Occipital lobe (tissue), 2 donors: ENCODE results near the gene RNF44. TPM values are rescaled to one million over a fixed set of nuclear protein-coding genes. Genes with fewer than 3 reads are reported as not detected.

Experiments
- DNase-seq: peaks from one replicate; lab custom pipeline; 2025; lab: John Stamatoyannopoulos, UW
- total RNA-seq: library from RNA; depleted of rRNA; stranded (reverse); fragments of >200 nt; gene quantifications from one replicate; pipeline ENCODE4 v1.2.3, GENCODE V29; 2014

The RNF44 gene
- total RNA-seq, 1 donor from 2014 or later, result 8.6 TPM

DNA sequence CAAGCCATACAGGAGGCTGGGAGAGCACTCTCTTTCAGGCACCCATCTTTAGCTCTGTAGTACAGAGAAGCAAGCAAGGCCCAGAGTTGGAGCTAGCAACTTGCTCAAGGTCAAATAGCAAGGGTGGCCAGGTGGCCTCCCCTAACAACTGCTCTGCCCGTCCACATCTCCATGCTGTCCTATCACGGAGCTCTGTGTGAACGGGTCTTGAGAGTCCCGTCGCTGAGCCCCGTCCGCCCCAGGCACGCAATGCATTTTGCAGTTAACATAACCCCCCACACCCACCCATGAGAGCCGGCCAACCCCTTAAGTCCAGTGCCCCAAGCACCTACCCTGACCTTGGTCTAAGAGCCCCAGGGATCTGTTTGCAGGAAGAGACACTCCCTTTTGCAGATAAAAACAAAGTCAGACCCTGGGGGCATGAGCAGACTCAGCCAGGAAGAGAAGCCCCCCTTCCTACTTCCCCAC lies 1.5 kb downstream of the RNF44 start:
- DNase-seq, result no peak

- DNase-seq, result no peak
Observed at GRCh38 chr5:176535101-176535663, 2.0 kb downstream of the RNF44 start.

GRCh38 chr5:176534640-176535039 lies 2.6 kb downstream of the RNF44 start:
- no peak for DNase-seq

DNA sequence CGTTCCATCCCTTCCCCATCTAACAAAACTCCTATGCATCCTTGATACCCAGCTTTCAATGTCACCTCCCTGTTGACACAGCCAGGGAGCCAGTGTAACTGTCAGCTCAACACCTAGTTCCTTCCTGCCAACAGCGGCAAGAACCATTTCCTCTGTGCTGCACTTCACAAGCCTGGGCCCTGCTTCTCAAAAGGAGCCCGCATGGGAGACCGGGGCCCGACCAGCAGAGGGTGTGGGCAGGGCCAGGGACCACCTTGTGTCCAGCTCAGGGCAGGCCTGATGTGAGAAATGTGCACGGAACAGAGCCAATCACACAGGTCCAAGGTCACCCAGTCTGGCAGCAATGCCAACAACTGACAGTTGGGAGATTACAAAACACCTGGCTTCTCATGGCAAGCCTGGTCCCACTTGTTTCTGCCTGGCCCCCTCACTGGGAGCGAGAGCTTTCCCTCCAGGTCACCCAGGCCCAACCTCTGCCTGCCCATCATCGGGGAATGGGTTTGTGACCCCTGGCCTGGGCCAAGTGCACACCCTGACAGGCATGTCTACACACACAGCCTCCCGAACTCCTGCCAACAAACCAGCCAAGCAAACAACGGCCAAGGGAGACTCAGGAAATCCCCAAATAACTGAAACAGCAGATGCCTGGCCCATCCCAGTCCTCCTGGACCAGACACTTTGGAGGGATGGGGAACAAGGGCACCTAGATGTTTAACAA lies 3.1 kb downstream of the RNF44 start:
- DNase-seq, result no peak

DNA sequence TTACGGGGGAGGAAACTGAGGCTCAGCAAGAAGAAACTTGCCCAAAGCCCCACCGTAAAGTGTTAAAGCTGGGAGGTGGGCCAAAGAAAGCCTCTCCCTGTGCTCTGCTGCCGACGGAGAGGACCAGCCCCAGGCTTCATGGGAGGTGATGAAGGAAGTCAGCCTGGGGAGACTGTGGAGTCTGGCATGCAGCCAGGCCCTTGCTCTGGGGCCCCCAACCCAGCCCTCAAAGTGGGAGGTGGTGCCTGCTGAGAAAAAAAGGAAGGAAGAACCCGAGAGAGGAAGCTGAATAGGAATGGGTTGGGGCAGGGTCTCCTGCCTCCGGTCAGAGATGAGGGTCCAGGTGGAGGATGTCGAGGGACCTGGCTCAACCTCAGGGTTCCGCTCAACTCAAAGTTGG lies 3.8 kb downstream of the RNF44 start:
- DNase-seq, result no peak

- DNase-seq, result no peak
Observed at GRCh38 chr5:176532795-176533194, 4.4 kb downstream of the RNF44 start.

- no peak for DNase-seq
Observed at GRCh38 chr5:176531902-176532493, 5.2 kb downstream of the RNF44 start.

GRCh38 chr5:176530983-176531901 lies 6.0 kb downstream of the RNF44 start:
- peak; percentile 77 for DNase-seq

GRCh38 chr5:176530393-176530982 lies 6.7 kb downstream of the RNF44 start:
- DNase-seq, result no peak

GRCh38 chr5:176529741-176530141 lies 7.5 kb downstream of the RNF44 start:
- DNase-seq, result no peak

DNA sequence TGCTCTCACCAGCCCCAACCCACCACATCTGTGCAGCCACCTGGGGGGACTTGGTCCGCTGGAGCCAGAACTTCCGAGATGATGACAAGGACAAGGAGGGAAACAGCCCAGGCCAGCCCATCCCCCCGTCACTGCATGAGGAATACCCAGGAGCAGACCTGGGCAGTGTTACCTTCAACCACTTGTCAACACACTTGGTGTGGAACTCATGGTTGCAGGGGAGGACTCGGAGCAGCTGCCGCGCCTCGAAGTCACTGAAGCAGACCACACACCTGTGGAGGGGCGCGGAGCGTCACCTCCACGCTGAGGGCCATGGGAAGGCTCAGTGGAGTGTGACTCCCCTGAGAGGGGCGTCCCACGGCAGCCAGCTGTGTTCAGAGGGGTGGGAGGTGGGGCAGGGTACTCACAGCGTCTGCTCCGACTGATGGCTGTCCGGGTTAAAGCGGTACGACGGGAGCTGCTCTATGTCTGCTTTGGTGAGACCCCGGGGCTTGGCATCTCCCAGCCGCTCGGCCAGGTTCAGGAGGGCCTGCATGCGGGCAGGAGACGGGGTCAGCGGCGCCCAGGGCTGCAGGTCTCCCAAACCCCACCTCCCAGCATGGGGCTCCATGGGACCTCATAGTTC lies 8.0 kb downstream of the RNF44 start:
- DNase-seq, result no peak

- DNase-seq, result no peak
Observed at GRCh38 chr5:176528761-176529115, 8.5 kb downstream of the RNF44 start.

GRCh38 chr5:176528301-176528700 lies 8.9 kb downstream of the RNF44 start:
- no peak for DNase-seq

DNA sequence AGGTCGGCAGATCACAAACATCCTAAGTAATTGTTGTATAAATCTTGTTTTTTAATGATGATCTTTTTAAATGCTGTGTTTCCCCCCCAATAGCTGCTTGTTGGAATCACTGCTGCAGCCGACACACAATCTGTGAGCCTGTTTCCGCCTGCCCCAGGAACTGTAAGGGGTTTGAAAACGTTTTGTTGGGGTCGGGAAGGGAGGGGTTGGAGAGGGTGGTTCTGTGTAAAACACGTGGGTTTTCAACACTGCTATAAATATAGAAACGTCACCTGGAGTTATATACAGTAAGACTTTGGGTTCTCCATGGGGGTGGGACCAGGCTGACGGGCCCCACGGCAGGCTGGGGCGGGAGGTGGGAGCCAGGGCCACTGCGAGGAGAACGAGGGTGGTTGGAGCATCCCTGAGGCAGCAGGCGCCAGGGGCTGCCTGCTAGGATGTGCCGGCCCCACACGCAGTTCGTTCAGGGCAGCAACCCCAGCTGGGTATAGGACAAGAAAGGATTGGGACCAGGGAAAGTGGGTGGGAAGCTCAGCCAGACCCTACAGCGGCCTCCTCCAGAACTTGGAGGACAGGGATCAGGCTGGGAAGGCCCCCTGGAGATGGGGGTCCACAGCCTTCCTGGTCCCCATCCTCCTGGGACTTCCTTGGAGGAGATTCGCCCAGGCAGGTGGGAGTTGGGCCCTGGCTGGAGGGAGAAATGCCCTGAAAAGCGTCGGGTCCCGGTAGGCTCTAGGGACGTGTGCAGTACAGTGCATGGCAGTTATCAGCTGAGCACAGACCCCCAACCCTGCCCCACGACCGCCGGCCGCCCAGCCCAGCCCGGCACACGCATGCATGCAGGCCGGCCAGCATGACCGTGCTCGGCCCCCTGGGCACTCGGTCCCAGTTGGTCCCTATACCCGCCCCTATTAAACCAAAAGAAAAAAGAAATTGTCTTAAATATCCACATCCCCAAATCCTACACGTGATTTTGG lies 9.7 kb downstream of the RNF44 start:
- DNase-seq, result no peak

GRCh38 chr5:176526462-176526861 lies 10.7 kb downstream of the RNF44 start:
- no peak for DNase-seq

GRCh38 chr5:176525677-176526076 lies 11.5 kb downstream of the RNF44 start:
- no peak for DNase-seq

- no peak for DNase-seq
Observed at GRCh38 chr5:176524987-176525386, 12.2 kb downstream of the RNF44 start.

GRCh38 chr5:176524138-176524537 lies 13.1 kb downstream of the RNF44 start:
- no peak for DNase-seq

DNA sequence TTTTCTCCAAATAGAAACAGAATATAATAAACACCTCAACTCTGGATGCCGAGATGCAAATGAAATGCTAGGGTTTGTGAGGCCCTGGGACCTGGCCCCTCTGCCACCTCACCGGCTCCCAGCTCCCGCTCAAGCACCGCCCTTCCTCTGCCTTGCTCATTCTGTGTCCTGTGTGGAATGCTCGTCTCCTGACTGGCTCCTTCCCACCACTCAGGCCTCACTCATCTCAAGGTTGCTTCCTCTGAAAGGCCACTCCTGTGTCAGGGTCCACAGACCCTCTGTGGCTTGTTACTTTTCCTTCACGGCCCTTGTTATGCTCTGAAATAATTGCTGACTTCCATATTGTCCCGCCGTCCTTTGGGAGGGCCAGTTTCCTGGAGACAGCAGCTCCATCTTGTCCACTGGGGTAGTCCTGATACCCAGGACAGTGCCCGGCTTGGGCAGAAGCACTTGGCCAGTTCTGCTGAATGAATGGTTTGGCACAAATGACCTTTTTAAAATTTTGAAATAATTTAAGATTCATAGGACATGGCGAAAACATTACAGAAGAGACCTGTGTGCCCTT lies 15.4 kb downstream of the RNF44 start:
- DNase-seq, result no peak

GRCh38 chr5:176521286-176521685 lies 15.9 kb downstream of the RNF44 start:
- no peak for DNase-seq
